OCI-LY3 (cell line): Measurements from ENCODE around the gene BANK1.
A peak's percentile ranks its signal among the peaks of the same experiment; 100 is the strongest.

Experiments used
- H2AFZ ChIP-seq: fragments of 200-600, 300-600 bp; shearing (Covaris generic); 2 replicates; pipeline ENCODE4 v1.6.0; 2014; ENCODE audit warnings: antibody characterized with exemption, low read depth, low read length
- H3K27ac ChIP-seq: fragments of 200-600, 300-600 bp; sonication (generic); 2 replicates; pipeline ENCODE4 v1.5.1; 2014; ENCODE audit warnings: mild to moderate bottlenecking, low read length, moderate library complexity, mixed read lengths
- H3K27me3 ChIP-seq: fragments of 200-600, 300-600 bp; sonication (generic); 2 replicates; pipeline ENCODE4 v1.6.1; 2014; ENCODE audit warnings: low read depth, low read length, mixed read lengths
- H3K36me3 ChIP-seq: fragments of 200-600, 300-600 bp; sonication (generic); replicated peaks from 2 replicates; pipeline ENCODE3; 2014; ENCODE audit warnings: low read depth, low read length, mixed read lengths
- H3K4me1 ChIP-seq: fragments of 300-600, 200-600 bp; sonication (generic); 2 replicates; pipeline ENCODE4 v1.6.1; 2014; ENCODE audit warnings: low read length, mixed read lengths
- H3K4me2 ChIP-seq: fragments of 200-600, 300-600 bp; sonication (generic); 2 replicates; pipeline ENCODE4 v1.6.1; 2014; ENCODE audit warnings: low read length, mixed read lengths
- H3K4me3 ChIP-seq: fragments of 300-600, 200-600 bp; sonication (generic); 2 replicates; pipeline ENCODE4 v1.5.1; 2014; ENCODE audit warnings: antibody characterized with exemption, mild to moderate bottlenecking, low read length, moderate library complexity
- H3K79me2 ChIP-seq: fragments of 300-600, 200-600 bp; shearing (Covaris generic); 2 replicates; pipeline ENCODE4 v1.6.1; 2014; ENCODE audit warnings: mild to moderate bottlenecking, low read length, mixed read lengths
- H3K9ac ChIP-seq: fragments of 300-600, 200-600 bp; shearing (Covaris generic); 2 replicates; pipeline ENCODE4 v1.6.0; 2014; ENCODE audit warnings: mild to moderate bottlenecking, low read length, moderate library complexity
- H3K9me3 ChIP-seq: fragments of 200-600, 300-600 bp; shearing (Covaris generic); 2 replicates; pipeline ENCODE4 v1.6.1; 2014; ENCODE audit warnings: low read length, mixed read lengths; ENCODE audit not compliant: insufficient read depth
- H4K20me1 ChIP-seq: fragments of 200-600, 300-600 bp; sonication (generic); 2 replicates; pipeline ENCODE4 v1.6.1; 2016; ENCODE audit warnings: low read length, mixed read lengths; ENCODE audit not compliant: insufficient read depth
- CTCF ChIP-seq: fragments of 200-600, 300-600 bp; sonication (generic); IDR thresholded peaks from 2 replicates; pipeline ENCODE4 v1.5.1; 2014; ENCODE audit warnings: antibody characterized with exemption, low read length, low read depth
- EZH2phosphoT487 ChIP-seq: fragments of 200-600 bp; shearing (Covaris generic); IDR thresholded peaks from 2 replicates; pipeline ENCODE4 v1.6.1; 2018; ENCODE audit warnings: antibody characterized with exemption, mixed run types, low read depth

Gene BANK1

DNA sequence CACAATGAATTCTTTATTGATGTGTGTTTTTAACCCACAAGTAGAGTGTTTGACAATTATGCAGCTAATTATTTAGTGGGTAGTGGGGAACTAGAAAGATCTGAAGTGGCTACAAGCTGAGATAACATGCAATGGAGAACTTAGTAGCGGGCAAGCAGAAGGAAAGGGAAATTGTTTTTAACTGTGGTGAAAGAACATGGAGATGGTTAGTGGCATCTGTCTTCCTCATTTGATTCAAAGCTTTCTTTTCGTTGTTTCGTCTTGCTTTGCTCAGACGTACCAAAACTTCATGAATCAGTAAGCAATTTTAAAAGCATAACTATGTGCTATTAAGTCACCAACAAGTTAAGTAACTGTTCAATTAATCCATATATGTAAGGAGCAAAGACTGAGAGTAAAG lies 169.9 kb downstream of the BANK1 start:
- H3K27ac ChIP-seq = peak overlapping the region; percentile 49
- no peak overlapping the region for H3K9ac ChIP-seq
- peak overlapping the region; percentile 43 for H3K4me2 ChIP-seq
- no peaks in the 10 kb centered on the region for H3K79me2 ChIP-seq
- H3K27me3 ChIP-seq = no peaks in the 10 kb centered on the region
- peak overlapping the region; percentile 29 for H3K4me3 ChIP-seq
- peak overlapping the region; percentile 56; the same call in 1 of the 2 replicates for H2AFZ ChIP-seq
- no peaks in the 10 kb centered on the region for H3K9me3 ChIP-seq
- no peak for TF ChIP-seq CTCF
- TF ChIP-seq EZH2phosphoT487 = no peak
- peaks cover 28% of the 10 kb centered on the region for H3K4me1 ChIP-seq
- H4K20me1 ChIP-seq = no peaks in the 10 kb centered on the region
- H3K36me3 ChIP-seq = no peaks in the 10 kb centered on the region

- TF ChIP-seq CTCF (no peak), EZH2phosphoT487 (no peak)
- no peaks in the 10 kb centered on the region for H4K20me1 ChIP-seq
- no peak overlapping the region for H2AFZ ChIP-seq
- H3K27ac ChIP-seq = peak overlapping the region; percentile 49; the same call in 1 of the 2 replicates
- H3K4me2 ChIP-seq = peak overlapping the region; percentile 43
- H3K4me1 ChIP-seq = peaks cover 26% of the 10 kb centered on the region
- no peak overlapping the region for H3K9ac ChIP-seq
- no peaks in the 10 kb centered on the region for H3K27me3 ChIP-seq
- H3K9me3 ChIP-seq = no peaks in the 10 kb centered on the region
- no peaks in the 10 kb centered on the region for H3K36me3 ChIP-seq
- no peaks in the 10 kb centered on the region for H3K79me2 ChIP-seq
- no peak overlapping the region for H3K4me3 ChIP-seq
Observed at GRCh38 chr4:101961144-101961543, 170.6 kb downstream of the BANK1 start.

DNA sequence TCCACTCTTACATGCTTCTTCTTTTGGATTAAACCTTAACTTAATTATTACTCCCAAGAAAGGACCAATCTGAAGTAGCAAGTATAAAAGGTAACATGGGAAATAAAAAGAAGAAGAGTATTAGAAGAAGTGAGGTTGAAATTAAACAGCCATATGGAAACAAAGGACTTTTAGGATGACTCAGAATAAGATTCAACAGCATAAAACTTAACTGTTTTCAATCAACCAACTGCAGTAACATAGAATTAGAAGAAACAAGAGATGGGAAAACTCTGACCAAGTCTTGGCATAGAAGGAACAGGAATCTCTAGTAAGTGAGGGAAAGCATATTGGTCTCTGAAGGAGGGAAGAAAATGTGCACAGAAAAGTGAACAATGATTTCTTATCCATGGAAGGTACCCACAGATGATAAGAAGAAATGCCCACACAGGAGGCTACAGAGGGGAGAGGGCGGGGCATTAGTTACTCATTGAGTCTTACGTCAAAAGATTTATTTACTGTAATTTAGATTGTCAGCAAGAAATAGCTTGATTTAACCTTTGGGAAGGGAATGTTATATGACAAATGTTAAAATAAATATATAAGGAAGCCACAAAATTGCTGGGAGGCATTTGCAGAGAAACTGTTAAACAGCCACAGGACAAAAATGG lies 177.3 kb downstream of the BANK1 start:
- Histone ChIP-seq H3K4me2 (0 out of 2 replicates have a peak overlapping the region, but pooled peaks have one; percentile 1), H3K9ac (no peak overlapping the region), H3K4me3 (no peak overlapping the region), H3K9me3 (no peaks in the 10 kb centered on the region), H3K4me1 (peaks cover 10% of the 10 kb centered on the region), H4K20me1 (no peaks in the 10 kb centered on the region), H3K36me3 (no peaks in the 10 kb centered on the region), H3K27me3 (no peaks in the 10 kb centered on the region), H3K79me2 (no peaks in the 10 kb centered on the region), H3K27ac (no peak overlapping the region), H2AFZ (no peak overlapping the region)
- TF ChIP-seq EZH2phosphoT487 (no peak), CTCF (no peak)

- H3K9ac ChIP-seq = no peak overlapping the region
- no peak overlapping the region for H3K4me2 ChIP-seq
- no peak overlapping the region for H3K4me3 ChIP-seq
- H2AFZ ChIP-seq = no peak overlapping the region
- no peaks in the 10 kb centered on the region for H4K20me1 ChIP-seq
- no peaks in the 10 kb centered on the region for H3K27me3 ChIP-seq
- no peak overlapping the region for H3K27ac ChIP-seq
- no peaks in the 10 kb centered on the region for H3K79me2 ChIP-seq
- no peaks in the 10 kb centered on the region for H3K36me3 ChIP-seq
- no peak for TF ChIP-seq EZH2phosphoT487
- H3K4me1 ChIP-seq = peaks cover 10% of the 10 kb centered on the region
- H3K9me3 ChIP-seq = no peaks in the 10 kb centered on the region
Observed at GRCh38 chr4:101968364-101968763, 177.8 kb downstream of the BANK1 start.
